Nephron progenitor cell (in vitro differentiated cells): Measurements from ENCODE around the gene RHCE.
A peak's percentile ranks its signal among the peaks of the same experiment; 100 is the strongest.
"Not testable (repeated sequence)": the region's sequence is repeated elsewhere in the genome, so short reads cannot be mapped to it uniquely, and the experiment has no call there.

Source experiments
- DNase-seq: peaks from one replicate; pipeline ENCODE4 v3.0.0; 2021
- H3K27ac Mint-ChIP-seq: 2 replicates; pipeline ENCODE4 v1.8.0; 2021; ENCODE audit warnings: mild to moderate bottlenecking, moderate library complexity, mixed read lengths
- H3K27me3 Mint-ChIP-seq: 2 replicates; pipeline ENCODE4 v1.8.0; 2021; ENCODE audit warnings: mild to moderate bottlenecking, low read depth, mixed read lengths; ENCODE audit not compliant: poor library complexity
- H3K36me3 Mint-ChIP-seq: 2 replicates; pipeline ENCODE4 v1.8.0; 2021; ENCODE audit warnings: low read depth, mixed read lengths
- H3K4me1 Mint-ChIP-seq: 2 replicates; pipeline ENCODE4 v1.8.0; 2021; ENCODE audit warnings: mixed read lengths
- H3K4me3 Mint-ChIP-seq: 2 replicates; pipeline ENCODE4 v1.8.0; 2021; ENCODE audit warnings: mild to moderate bottlenecking, moderate library complexity, mixed read lengths
- H3K9me3 Mint-ChIP-seq: 2 replicates; pipeline ENCODE4 v1.8.0; 2021; ENCODE audit warnings: mild to moderate bottlenecking, moderate library complexity, mixed read lengths
- CTCF ChIP-seq: fragments of 200-600 bp; sonication (generic); IDR thresholded peaks from 2 replicates; pipeline ENCODE4 v1.5.0; 2021; ENCODE audit warnings: antibody characterized with exemption

Gene RHCE

GRCh38 chr1:25402947-25403803 is 17.4 kb downstream of the RHCE start:
- DNase-seq, H3K36me3 Mint-ChIP-seq, H3K4me1 Mint-ChIP-seq, H3K4me3 Mint-ChIP-seq, H3K27ac Mint-ChIP-seq, H3K9me3 Mint-ChIP-seq: not testable (repeated sequence)
- peaks cover 31% of the 10 kb centered on the region for H3K27me3 Mint-ChIP-seq
- TF ChIP-seq CTCF, result peak; percentile 23

- H3K9me3 Mint-ChIP-seq, H3K27ac Mint-ChIP-seq, DNase-seq, H3K4me3 Mint-ChIP-seq, H3K36me3 Mint-ChIP-seq, H3K4me1 Mint-ChIP-seq: not testable (repeated sequence)
- H3K27me3 Mint-ChIP-seq, result peaks cover 42% of the 10 kb centered on the region
Measured at GRCh38 chr1:25398079-25398478, 22.5 kb downstream of the RHCE start.

- peaks cover 40% of the 10 kb centered on the region for H3K27me3 Mint-ChIP-seq
- H3K36me3 Mint-ChIP-seq, H3K4me3 Mint-ChIP-seq, H3K27ac Mint-ChIP-seq, DNase-seq, H3K4me1 Mint-ChIP-seq, H3K9me3 Mint-ChIP-seq: not testable (repeated sequence)
Measured at GRCh38 chr1:25397549-25397948, 23.1 kb downstream of the RHCE start.

- Mint-ChIP-seq H3K9me3 (no peaks in the 10 kb centered on the region), H3K27ac (no peak overlapping the region), H3K4me1 (peaks cover 10% of the 10 kb centered on the region), H3K27me3 (peaks cover 34% of the 10 kb centered on the region), H3K36me3 (no peaks in the 10 kb centered on the region), H3K4me3 (no peak overlapping the region)
- no peak for DNase-seq
- TF ChIP-seq CTCF, result no peak
Measured at GRCh38 chr1:25392841-25393240, 27.8 kb downstream of the RHCE start.

GRCh38 chr1:25389721-25390120 is 30.9 kb downstream of the RHCE start:
- H3K9me3 Mint-ChIP-seq, H3K4me3 Mint-ChIP-seq, H3K36me3 Mint-ChIP-seq, H3K4me1 Mint-ChIP-seq, DNase-seq, H3K27ac Mint-ChIP-seq: not testable (repeated sequence)
- peaks cover 25% of the 10 kb centered on the region for H3K27me3 Mint-ChIP-seq

GRCh38 chr1:25388691-25389090 is 31.9 kb downstream of the RHCE start:
- H3K36me3 Mint-ChIP-seq, H3K4me1 Mint-ChIP-seq, H3K4me3 Mint-ChIP-seq, H3K9me3 Mint-ChIP-seq, DNase-seq, H3K27ac Mint-ChIP-seq: not testable (repeated sequence)
- H3K27me3 Mint-ChIP-seq, result peaks cover 27% of the 10 kb centered on the region

GRCh38 chr1:25387096-25387495 is 33.5 kb downstream of the RHCE start:
- not testable (repeated sequence) for DNase-seq, H3K4me1 Mint-ChIP-seq, H3K4me3 Mint-ChIP-seq, H3K9me3 Mint-ChIP-seq, H3K36me3 Mint-ChIP-seq, H3K27ac Mint-ChIP-seq
- H3K27me3 Mint-ChIP-seq, result peaks cover 30% of the 10 kb centered on the region

GRCh38 chr1:25383875-25384274 is 36.8 kb downstream of the RHCE start:
- H3K4me3 Mint-ChIP-seq, H3K27ac Mint-ChIP-seq, H3K4me1 Mint-ChIP-seq, DNase-seq, H3K36me3 Mint-ChIP-seq: not testable (repeated sequence)
- H3K9me3 Mint-ChIP-seq, result peaks cover 11% of the 10 kb centered on the region
- peaks cover 24% of the 10 kb centered on the region for H3K27me3 Mint-ChIP-seq

GRCh38 chr1:25383090-25383489 is 37.5 kb downstream of the RHCE start:
- H3K36me3 Mint-ChIP-seq, H3K4me1 Mint-ChIP-seq, H3K27ac Mint-ChIP-seq, DNase-seq, H3K4me3 Mint-ChIP-seq: not testable (repeated sequence)
- Mint-ChIP-seq H3K9me3 (peaks cover 11% of the 10 kb centered on the region), H3K27me3 (peaks cover 20% of the 10 kb centered on the region)

- H3K27ac Mint-ChIP-seq, H3K4me3 Mint-ChIP-seq, H3K36me3 Mint-ChIP-seq, H3K4me1 Mint-ChIP-seq, DNase-seq: not testable (repeated sequence)
- H3K27me3 Mint-ChIP-seq, result peaks cover 17% of the 10 kb centered on the region
- peaks cover 11% of the 10 kb centered on the region for H3K9me3 Mint-ChIP-seq
Measured at GRCh38 chr1:25382543-25382942, 38.1 kb downstream of the RHCE start.

- not testable (repeated sequence) for H3K4me1 Mint-ChIP-seq, H3K4me3 Mint-ChIP-seq, H3K27ac Mint-ChIP-seq, DNase-seq, H3K36me3 Mint-ChIP-seq
- H3K9me3 Mint-ChIP-seq, result peaks cover 11% of the 10 kb centered on the region
- peaks cover 14% of the 10 kb centered on the region for H3K27me3 Mint-ChIP-seq
Measured at GRCh38 chr1:25378367-25378766, 42.3 kb downstream of the RHCE start.

GRCh38 chr1:25371757-25372156 is 48.9 kb downstream of the RHCE start:
- not testable (repeated sequence) for H3K27ac Mint-ChIP-seq, H3K36me3 Mint-ChIP-seq, DNase-seq, H3K4me3 Mint-ChIP-seq, H3K9me3 Mint-ChIP-seq, H3K27me3 Mint-ChIP-seq
- H3K4me1 Mint-ChIP-seq, result peaks cover 22% of the 10 kb centered on the region

GRCh38 chr1:25369691-25370271 is 50.8 kb downstream of the RHCE start:
- not testable (repeated sequence) for H3K27me3 Mint-ChIP-seq, DNase-seq, H3K27ac Mint-ChIP-seq, H3K9me3 Mint-ChIP-seq, H3K36me3 Mint-ChIP-seq, H3K4me3 Mint-ChIP-seq
- H3K4me1 Mint-ChIP-seq, result peaks cover 22% of the 10 kb centered on the region
